HG02852 (cell line): ENCODE results near the gene RASSF1.

Experiments used
- ATAC-seq: cut with Tn5 transposase; IDR thresholded peaks from one replicate; pipeline ENCODE4 v1.9.1; 2021; ENCODE audit warnings: mild to moderate bottlenecking, moderate library complexity; ENCODE audit not compliant: unreplicated experiment

The RASSF1 gene

GRCh38 chr3:50369012-50369670 is 28.5 kb upstream of the RASSF1 start:
- no peak for ATAC-seq

- no peak for ATAC-seq
Measured at GRCh38 chr3:50365842-50366220, 25.2 kb upstream of the RASSF1 start.

GRCh38 chr3:50365080-50365841 is 24.6 kb upstream of the RASSF1 start:
- ATAC-seq = peak; percentile 88

GRCh38 chr3:50364573-50365079 is 24.0 kb upstream of the RASSF1 start:
- peak; percentile 11 for ATAC-seq

- peak; percentile 14 for ATAC-seq
Measured at GRCh38 chr3:50359760-50360110, 19.1 kb upstream of the RASSF1 start.

GRCh38 chr3:50358911-50359759 is 18.5 kb upstream of the RASSF1 start, which contains the start of gene TMEM115:
TMEM115 (minus strand) TSS chr3:50359521; CDS start chr3:50359063, 458 bp downstream.
- peak; percentile 99 for ATAC-seq

- ATAC-seq = no peak
Measured at GRCh38 chr3:50358355-50358910, 17.8 kb upstream of the RASSF1 start.

- no peak for ATAC-seq
Measured at GRCh38 chr3:50357481-50357880, 16.8 kb upstream of the RASSF1 start.

GRCh38 chr3:50356553-50356952 is 15.9 kb upstream of the RASSF1 start:
- ATAC-seq = no peak

GRCh38 chr3:50355829-50356552 is 15.4 kb upstream of the RASSF1 start:
- no peak for ATAC-seq

- ATAC-seq = no peak
Measured at GRCh38 chr3:50354850-50355249, 14.2 kb upstream of the RASSF1 start.

GRCh38 chr3:50354186-50354764 is 13.6 kb upstream of the RASSF1 start:
- ATAC-seq = no peak

- ATAC-seq = no peak
Measured at GRCh38 chr3:50353245-50354004, 12.8 kb upstream of the RASSF1 start.

GRCh38 chr3:50352781-50353180 is 12.1 kb upstream of the RASSF1 start:
- no peak for ATAC-seq

- ATAC-seq = no peak
Measured at GRCh38 chr3:50351323-50351697, 10.7 kb upstream of the RASSF1 start.

- peak; percentile 85 for ATAC-seq
Measured at GRCh38 chr3:50350527-50351322, 10.1 kb upstream of the RASSF1 start, which contains the start of the genes CYB561D2 and NPRL2. CYB561D2 (plus strand) TSS chr3:50350862; CDS start chr3:50351434, 572 bp downstream. NPRL2 (minus strand) TSS chr3:50350775; CDS start chr3:50350652, 123 bp downstream.

GRCh38 chr3:50350213-50350526 is 9.5 kb upstream of the RASSF1 start:
- ATAC-seq = no peak

GRCh38 chr3:50347187-50347813 is 6.7 kb upstream of the RASSF1 start:
- no peak for ATAC-seq
